SK-MEL-5 (cell line): ENCODE measurements around the gene SEMA3A. TPM values are rescaled to one million over a fixed set of nuclear protein-coding genes. Genes with fewer than 3 reads are reported as not detected.
"Not testable (repeated sequence)": the region's sequence is repeated elsewhere in the genome, so short reads cannot be mapped to it uniquely, and the experiment has no call there.

Experiments used
- DNase-seq: peaks from one replicate; pipeline ENCODE4 v3.0.0-alpha.2; 2016; ENCODE audit warnings: low read depth, low spot score
- in situ Hi-C: cut with HindIII; loops from 2 replicates; pipeline ENCODE4 v1.10.0; 2016; ENCODE audit warnings: low sequenced_read_pairs, high pct_unique_total_duplicates, low pct_unique_long_range_greater_than_20kb
- polyA plus RNA-seq, 2 experiments: library from polyadenylated mRNA; depleted of rRNA; stranded (reverse); fragments of >200 nt; gene quantifications; 2 replicates each; pipeline ENCODE4 v1.2.3, GENCODE V29; 2015
- total RNA-seq: library from RNA; depleted of rRNA; stranded (reverse); fragments of >200 nt; shearing (Covaris generic); gene quantifications from 2 replicates; pipeline ENCODE4 v1.2.3, GENCODE V29; 2014; rRNA removed

Gene SEMA3A
- 10.0 and 13.1 TPM in 2 replicates for total RNA-seq
- polyA plus RNA-seq (2015; cell fraction: cytosol; rRNA removed) = 4.6 and 8.2 TPM in 2 replicates
- polyA plus RNA-seq (2015; cell fraction: nucleus; rRNA removed) = 6.7 and 7.6 TPM in 2 replicates

- peak; percentile 81 for DNase-seq
- in situ Hi-C loops = no loop called here
These were observed at the start of gene SEMA3A for GRCh38 chr7:84194484-84195271. Gene SEMA3A, minus strand, starts transcription at chr7:84194789. Its CDS starts 203 bp downstream, at chr7:84194586.

- DNase-seq, in situ Hi-C loops: not testable (repeated sequence)
These were observed 48.4 kb upstream of the SEMA3A start for GRCh38 chr7:84243037-84243436.

- no peak for DNase-seq
- in situ Hi-C loops = no loop called here
These were observed 44.0 kb upstream of the SEMA3A start for GRCh38 chr7:84238596-84238995.

- in situ Hi-C loops = no loop called here
- DNase-seq = no peak
These were observed 43.1 kb upstream of the SEMA3A start for GRCh38 chr7:84237533-84238173.

- DNase-seq = no peak
These were observed 41.8 kb upstream of the SEMA3A start for GRCh38 chr7:84236398-84236797.

GRCh38 chr7:84232646-84233045, 38.1 kb upstream of the SEMA3A start:
- DNase-seq = peak; percentile 38
- in situ Hi-C loops = no loop called here

More at GRCh38 chr7:84236398-84236797, 41.8 kb upstream of the SEMA3A start:
- in situ Hi-C loops = no loop called here

GRCh38 chr7:84231157-84231556, 36.6 kb upstream of the SEMA3A start:
- in situ Hi-C loops = no loop called here
- DNase-seq = no peak

- in situ Hi-C loops = no loop called here
- DNase-seq = no peak
These were observed 35.9 kb upstream of the SEMA3A start for GRCh38 chr7:84230491-84230890.

GRCh38 chr7:84228526-84228925, 33.9 kb upstream of the SEMA3A start:
- in situ Hi-C loops = no loop called here

GRCh38 chr7:84226759-84227158, 32.2 kb upstream of the SEMA3A start:
- DNase-seq = no peak
- in situ Hi-C loops = no loop called here

More at GRCh38 chr7:84228526-84228925, 33.9 kb upstream of the SEMA3A start:
- no peak for DNase-seq

GRCh38 chr7:84224505-84224904, 29.9 kb upstream of the SEMA3A start:
- in situ Hi-C loops = no loop called here

GRCh38 chr7:84219310-84219709, 24.7 kb upstream of the SEMA3A start:
- in situ Hi-C loops = no loop called here
- DNase-seq = no peak

More at GRCh38 chr7:84224505-84224904, 29.9 kb upstream of the SEMA3A start:
- DNase-seq = no peak

GRCh38 chr7:84218681-84219080, 24.1 kb upstream of the SEMA3A start:
- no peak for DNase-seq
- in situ Hi-C loops = no loop called here

- in situ Hi-C loops = no loop called here
- no peak for DNase-seq
These were observed 21.9 kb upstream of the SEMA3A start for GRCh38 chr7:84216472-84216871.

GRCh38 chr7:84214757-84215156, 20.2 kb upstream of the SEMA3A start:
- DNase-seq, in situ Hi-C loops: not testable (repeated sequence)

- in situ Hi-C loops = no loop called here
- no peak for DNase-seq
These were observed 15.7 kb upstream of the SEMA3A start for GRCh38 chr7:84210301-84210700.

GRCh38 chr7:84209006-84209405, 14.4 kb upstream of the SEMA3A start:
- no peak for DNase-seq
- in situ Hi-C loops = no loop called here

- no peak for DNase-seq
- in situ Hi-C loops = no loop called here
These were observed 13.0 kb upstream of the SEMA3A start for GRCh38 chr7:84207615-84208014.

GRCh38 chr7:84207025-84207424, 12.4 kb upstream of the SEMA3A start:
- DNase-seq = no peak
- in situ Hi-C loops = no loop called here
